ENCODE data around the gene NBL1. TPM values are rescaled to one million over a fixed set of nuclear protein-coding genes. Genes with fewer than 3 reads are reported as not detected.

NBL1 gene
- total RNA-seq, 1 experiment from 2014 or later = 117 TPM

- Histone ChIP-seq H3K27me3 (ENCODE audit: low read length) (no peaks in the 10 kb centered on the region), H3K4me2 (ENCODE audit: low read length) (no peak overlapping the region), H3F3A (ENCODE audit: low read length, unreplicated experiment) (no peaks in the 10 kb centered on the region), H2AFZ (ENCODE audit: low read length) (no peak overlapping the region), H3K27ac (ENCODE audit: low read length) (no peak overlapping the region), H3K9me2 (replicated peaks; ENCODE audit: low read length) (no peaks in the 10 kb centered on the region), H3K4me3 (ENCODE audit: low read length) (no peak overlapping the region), H3K79me2 (ENCODE audit: low read length) (no peaks in the 10 kb centered on the region), H3K9me3 (ENCODE audit: low read length) (no peaks in the 10 kb centered on the region), H3K9ac (ENCODE audit: low read length) (no peak overlapping the region), H3K4me1 (ENCODE audit: insufficient read depth, low read length) (no peaks in the 10 kb centered on the region), H3K36me3 (ENCODE audit: low read depth, low read length) (no peaks in the 10 kb centered on the region), H4K20me1 (ENCODE audit: low read length) (no peaks in the 10 kb centered on the region)
- intact Hi-C loops (cut with micrococcal nuclease) = no loop called here
- TF ChIP-seq EZH2phosphoT487 (IDR thresholded peaks at IDR 0.05; ENCODE audit: borderline replicate concordance, low read length) (no peak), EZH2 (IDR thresholded peaks at IDR 0.05; ENCODE audit: low read length, unreplicated experiment) (no peak), CTCF (conservative IDR thresholded peaks at IDR 0.05; ENCODE audit: low read depth, low read length) (no peak)
- POLR2A ChIA-PET (ENCODE audit: unreplicated experiment) = no interaction called here
- DNase-seq = no peak
- ATAC-seq = no peak
- no TSS peak for BruUV-seq (replicated peaks)
- CTCF ChIA-PET = no interaction called here
Observed at GRCh38 chr1:19680644-19681043, 36.5 kb downstream of the NBL1 start.

DNA sequence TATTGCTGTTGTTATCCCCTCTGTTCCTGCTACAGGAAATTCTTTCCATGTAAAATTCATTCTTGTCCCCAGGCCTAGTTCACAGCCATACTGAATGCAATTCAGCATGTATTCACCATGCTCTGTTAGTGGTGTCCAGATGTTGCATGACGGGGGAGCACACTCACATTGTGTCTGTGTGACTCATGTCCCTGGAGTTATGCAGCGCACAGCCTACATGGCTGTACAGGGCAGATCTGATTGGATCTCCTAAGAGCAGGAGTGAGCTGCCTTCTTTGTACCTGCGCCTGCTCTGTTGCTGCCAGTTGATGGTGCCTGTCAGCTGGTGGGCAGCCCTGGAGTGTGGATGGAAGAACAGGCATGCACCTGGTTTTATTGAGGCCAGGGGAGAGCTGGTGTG is 38.1 kb downstream of the NBL1 start:
- Histone ChIP-seq H3K4me3 (ENCODE audit: low read length) (no peak overlapping the region), H3K9ac (ENCODE audit: low read length) (no peak overlapping the region), H3K27ac (ENCODE audit: low read length) (no peak overlapping the region), H3K9me2 (replicated peaks; ENCODE audit: low read length) (no peaks in the 10 kb centered on the region), H3K36me3 (ENCODE audit: low read depth, low read length) (no peaks in the 10 kb centered on the region), H4K20me1 (ENCODE audit: low read length) (no peaks in the 10 kb centered on the region), H3K9me3 (ENCODE audit: low read length) (no peaks in the 10 kb centered on the region), H3K4me2 (ENCODE audit: low read length) (no peak overlapping the region), H3K27me3 (ENCODE audit: low read length) (no peaks in the 10 kb centered on the region), H3F3A (ENCODE audit: low read length, unreplicated experiment) (no peaks in the 10 kb centered on the region), H2AFZ (ENCODE audit: low read length) (no peak overlapping the region), H3K4me1 (ENCODE audit: insufficient read depth, low read length) (no peaks in the 10 kb centered on the region), H3K79me2 (ENCODE audit: low read length) (no peaks in the 10 kb centered on the region)
- TF ChIP-seq EZH2phosphoT487 (IDR thresholded peaks at IDR 0.05; ENCODE audit: borderline replicate concordance, low read length) (no peak), EZH2 (IDR thresholded peaks at IDR 0.05; ENCODE audit: low read length, unreplicated experiment) (no peak), CTCF (conservative IDR thresholded peaks at IDR 0.05; ENCODE audit: low read depth, low read length) (no peak)
- CTCF ChIA-PET = no interaction called here
- intact Hi-C loops (cut with micrococcal nuclease) = no loop called here
- BruUV-seq (replicated peaks) = no TSS peak
- ATAC-seq (peak; percentile 45), DNase-seq (peak; percentile 42)
- POLR2A ChIA-PET (ENCODE audit: unreplicated experiment) = no interaction called here

GRCh38 chr1:19682901-19683300 is 38.8 kb downstream of the NBL1 start:
- Histone ChIP-seq H2AFZ (ENCODE audit: low read length) (no peak overlapping the region), H3K9me2 (replicated peaks; ENCODE audit: low read length) (no peaks in the 10 kb centered on the region), H3K9ac (ENCODE audit: low read length) (no peak overlapping the region), H4K20me1 (ENCODE audit: low read length) (no peaks in the 10 kb centered on the region), H3K4me2 (ENCODE audit: low read length) (no peak overlapping the region), H3K4me3 (ENCODE audit: low read length) (no peak overlapping the region), H3K4me1 (ENCODE audit: insufficient read depth, low read length) (no peaks in the 10 kb centered on the region), H3K79me2 (ENCODE audit: low read length) (no peaks in the 10 kb centered on the region), H3K27ac (ENCODE audit: low read length) (no peak overlapping the region), H3F3A (ENCODE audit: low read length, unreplicated experiment) (no peaks in the 10 kb centered on the region), H3K9me3 (ENCODE audit: low read length) (no peaks in the 10 kb centered on the region), H3K27me3 (ENCODE audit: low read length) (no peaks in the 10 kb centered on the region), H3K36me3 (ENCODE audit: low read depth, low read length) (no peaks in the 10 kb centered on the region)
- intact Hi-C loops (cut with micrococcal nuclease) = no loop called here
- ChIA-PET POLR2A (ENCODE audit: unreplicated experiment) (no interaction called here), CTCF (interaction anchor here (0.6 kb wide), 1 partner anchor 21 kb away, joined by 19 read pairs; no protein-coding TSS in a partner anchor)
- BruUV-seq (replicated peaks) = no TSS peak
- no peak for ATAC-seq
- TF ChIP-seq EZH2 (IDR thresholded peaks at IDR 0.05; ENCODE audit: low read length, unreplicated experiment) = no peak
- TF ChIP-seq EZH2phosphoT487 (IDR thresholded peaks at IDR 0.05; ENCODE audit: borderline replicate concordance, low read length) = no peak
- TF ChIP-seq CTCF (conservative IDR thresholded peaks at IDR 0.05; ENCODE audit: low read depth, low read length) = no peak
- no peak for DNase-seq

Measured in PC-3 (cell line).